T-helper 2 cell treated with Interferon-gamma antibody and Interleukin-4, amounts not matched to agents 5 μg/mL and 100 μg/mL, for 36 hours (primary cell): Measurements from ENCODE around the gene TSPAN7.

Experiments used
- DNase-seq: peaks from one replicate; pipeline ENCODE4 v3.0.0; 2021; ENCODE audit warnings: low spot score
- H3K27ac Mint-ChIP-seq: one replicate; pipeline ENCODE4 v1.8.0; 2021; ENCODE audit warnings: mild to moderate bottlenecking, mixed read lengths
- H3K27me3 Mint-ChIP-seq: one replicate; pipeline ENCODE4 v1.8.0; 2021; ENCODE audit warnings: low read depth, mixed read lengths
- H3K36me3 Mint-ChIP-seq: one replicate; pipeline ENCODE4 v1.8.0; 2021; ENCODE audit warnings: low read depth, mixed read lengths
- H3K4me1 Mint-ChIP-seq: one replicate; pipeline ENCODE4 v1.8.0; 2021; ENCODE audit warnings: low read depth, mixed read lengths
- H3K4me3 Mint-ChIP-seq: one replicate; pipeline ENCODE4 v1.8.0; 2022; ENCODE audit warnings: mild to moderate bottlenecking, moderate library complexity, mixed read lengths
- H3K9me3 Mint-ChIP-seq: one replicate; pipeline ENCODE4 v1.8.0; 2021; ENCODE audit warnings: mixed read lengths

The TSPAN7 gene

DNA sequence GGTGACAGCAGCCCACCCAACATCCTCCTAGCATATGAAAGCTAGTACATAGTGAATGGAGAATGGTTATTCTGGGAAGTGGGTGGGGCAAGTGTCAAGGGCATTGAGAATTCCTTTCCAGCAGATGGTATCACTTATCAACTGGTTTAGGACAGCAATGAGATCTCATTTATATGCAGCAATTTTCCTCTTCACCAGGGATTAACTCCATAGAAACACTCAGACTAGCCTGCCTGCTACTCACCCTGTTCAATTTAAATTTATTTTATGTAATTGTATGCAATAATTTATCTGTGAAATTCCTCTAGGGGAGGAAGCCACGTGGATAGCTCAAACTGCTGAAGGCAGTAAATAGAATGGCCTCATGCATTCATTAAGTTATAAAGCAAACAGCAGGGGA lies 138.4 kb downstream of the TSPAN7 start:
- peaks cover 1% of the 10 kb centered on the region for H3K36me3 Mint-ChIP-seq
- no peak overlapping the region for H3K4me3 Mint-ChIP-seq
- DNase-seq, result no peak
- H3K27ac Mint-ChIP-seq, result no peak overlapping the region
- no peaks in the 10 kb centered on the region for H3K9me3 Mint-ChIP-seq
- H3K4me1 Mint-ChIP-seq, result peaks cover 8% of the 10 kb centered on the region
- no peaks in the 10 kb centered on the region for H3K27me3 Mint-ChIP-seq

- no peaks in the 10 kb centered on the region for H3K27me3 Mint-ChIP-seq
Measured at GRCh38 chrX:38701073-38701472, 139.7 kb downstream of the TSPAN7 start.

GRCh38 chrX:38704146-38704882 lies 143.0 kb downstream of the TSPAN7 start:
- H3K9me3 Mint-ChIP-seq, result no peaks in the 10 kb centered on the region
- peaks cover 1% of the 10 kb centered on the region for H3K36me3 Mint-ChIP-seq
- peak overlapping the region; percentile 10 for H3K27ac Mint-ChIP-seq
- peaks cover 9% of the 10 kb centered on the region for H3K4me1 Mint-ChIP-seq
- DNase-seq, result no peak
- H3K27me3 Mint-ChIP-seq, result peaks cover 2% of the 10 kb centered on the region
- H3K4me3 Mint-ChIP-seq, result no peak overlapping the region

More at GRCh38 chrX:38701073-38701472, 139.7 kb downstream of the TSPAN7 start:
- peaks cover 9% of the 10 kb centered on the region for H3K4me1 Mint-ChIP-seq
- H3K27ac Mint-ChIP-seq, result no peak overlapping the region
- no peak overlapping the region for H3K4me3 Mint-ChIP-seq
- no peak for DNase-seq
- H3K9me3 Mint-ChIP-seq, result no peaks in the 10 kb centered on the region
- H3K36me3 Mint-ChIP-seq, result peaks cover 1% of the 10 kb centered on the region

- Mint-ChIP-seq H3K4me1 (peaks cover 2% of the 10 kb centered on the region), H3K36me3 (no peaks in the 10 kb centered on the region), H3K9me3 (no peaks in the 10 kb centered on the region), H3K4me3 (no peak overlapping the region), H3K27me3 (peaks cover 2% of the 10 kb centered on the region), H3K27ac (no peak overlapping the region)
- no peak for DNase-seq
Measured at GRCh38 chrX:38717871-38718270, 156.5 kb downstream of the TSPAN7 start.

- peaks cover 2% of the 10 kb centered on the region for H3K4me1 Mint-ChIP-seq
- no peaks in the 10 kb centered on the region for H3K9me3 Mint-ChIP-seq
- no peak overlapping the region for H3K27ac Mint-ChIP-seq
- DNase-seq, result no peak
- H3K36me3 Mint-ChIP-seq, result no peaks in the 10 kb centered on the region
- peaks cover 2% of the 10 kb centered on the region for H3K27me3 Mint-ChIP-seq
- H3K4me3 Mint-ChIP-seq, result no peak overlapping the region
Measured at GRCh38 chrX:38718311-38718710, 157.0 kb downstream of the TSPAN7 start.

- no peaks in the 10 kb centered on the region for H3K27me3 Mint-ChIP-seq
- no peak for DNase-seq
- no peaks in the 10 kb centered on the region for H3K9me3 Mint-ChIP-seq
- H3K4me1 Mint-ChIP-seq, result no peaks in the 10 kb centered on the region
- no peak overlapping the region for H3K27ac Mint-ChIP-seq
- H3K4me3 Mint-ChIP-seq, result no peak overlapping the region
- no peaks in the 10 kb centered on the region for H3K36me3 Mint-ChIP-seq
Measured at GRCh38 chrX:38726612-38727011, 165.3 kb downstream of the TSPAN7 start.

GRCh38 chrX:38727668-38728067 lies 166.3 kb downstream of the TSPAN7 start:
- H3K27ac Mint-ChIP-seq, result no peak overlapping the region
- no peaks in the 10 kb centered on the region for H3K27me3 Mint-ChIP-seq
- H3K36me3 Mint-ChIP-seq, result no peaks in the 10 kb centered on the region
- no peak overlapping the region for H3K4me3 Mint-ChIP-seq
- no peaks in the 10 kb centered on the region for H3K9me3 Mint-ChIP-seq
- H3K4me1 Mint-ChIP-seq, result no peaks in the 10 kb centered on the region
- DNase-seq, result no peak

DNA sequence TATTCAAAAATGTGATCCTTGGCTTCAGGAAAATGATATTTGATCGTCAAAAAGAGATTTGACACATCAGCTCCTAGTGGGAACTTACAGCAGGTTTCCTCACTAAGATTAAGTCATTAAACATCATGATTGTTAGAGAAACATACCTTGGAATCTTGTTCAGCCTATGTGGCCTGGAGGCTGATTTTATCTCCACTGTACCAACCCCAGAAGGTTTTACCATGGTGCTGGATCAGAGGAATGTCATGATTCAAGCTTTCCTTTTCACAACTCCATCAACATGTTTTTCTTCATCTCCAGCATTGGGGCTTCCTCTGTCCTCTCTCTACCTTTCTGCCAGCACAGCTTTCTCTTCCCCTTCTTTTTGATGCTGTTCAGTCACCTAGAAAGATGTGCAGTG lies 171.5 kb downstream of the TSPAN7 start:
- Mint-ChIP-seq H3K36me3 (no peaks in the 10 kb centered on the region), H3K4me1 (no peaks in the 10 kb centered on the region), H3K27ac (no peak overlapping the region), H3K4me3 (no peak overlapping the region), H3K9me3 (no peaks in the 10 kb centered on the region), H3K27me3 (no peaks in the 10 kb centered on the region)
- DNase-seq, result no peak
